BLaER1 (cell line): ENCODE measurements around the gene PRUNE2.

Experiments
- H3K27ac ChIP-seq: shearing (Covaris generic); formaldehyde crosslinking; 2 replicates; pipeline ENCODE4 v1.8.1; 2022
- H3K27me3 ChIP-seq: shearing (Covaris generic); formaldehyde crosslinking; 2 replicates; pipeline ENCODE4 v1.8.1; 2022
- H3K36me3 ChIP-seq: shearing (Covaris generic); formaldehyde crosslinking; 2 replicates; pipeline ENCODE4 v1.8.1; 2022
- H3K4me1 ChIP-seq: shearing (Covaris generic); formaldehyde crosslinking; 2 replicates; pipeline ENCODE4 v1.8.1; 2022
- H3K4me2 ChIP-seq: shearing (Covaris generic); formaldehyde crosslinking; 2 replicates; pipeline ENCODE4 v1.8.1; 2022
- H3K4me3 ChIP-seq: shearing (Covaris generic); formaldehyde crosslinking; 2 replicates; pipeline ENCODE4 v1.8.1; 2022
- H3K9ac ChIP-seq: shearing (Covaris generic); formaldehyde crosslinking; 2 replicates; pipeline ENCODE4 v1.8.1; 2022
- H3K9me3 ChIP-seq: shearing (Covaris generic); formaldehyde crosslinking; 2 replicates; pipeline ENCODE4 v1.8.1; 2022
- H4K20me1 ChIP-seq: shearing (Covaris generic); formaldehyde crosslinking; 2 replicates; pipeline ENCODE4 v1.8.1; 2022
- Cebpa-rat ChIP-seq: shearing (Covaris generic); IDR thresholded peaks from 2 replicates; pipeline ENCODE4 v1.8.1; 2022

The PRUNE2 gene

DNA sequence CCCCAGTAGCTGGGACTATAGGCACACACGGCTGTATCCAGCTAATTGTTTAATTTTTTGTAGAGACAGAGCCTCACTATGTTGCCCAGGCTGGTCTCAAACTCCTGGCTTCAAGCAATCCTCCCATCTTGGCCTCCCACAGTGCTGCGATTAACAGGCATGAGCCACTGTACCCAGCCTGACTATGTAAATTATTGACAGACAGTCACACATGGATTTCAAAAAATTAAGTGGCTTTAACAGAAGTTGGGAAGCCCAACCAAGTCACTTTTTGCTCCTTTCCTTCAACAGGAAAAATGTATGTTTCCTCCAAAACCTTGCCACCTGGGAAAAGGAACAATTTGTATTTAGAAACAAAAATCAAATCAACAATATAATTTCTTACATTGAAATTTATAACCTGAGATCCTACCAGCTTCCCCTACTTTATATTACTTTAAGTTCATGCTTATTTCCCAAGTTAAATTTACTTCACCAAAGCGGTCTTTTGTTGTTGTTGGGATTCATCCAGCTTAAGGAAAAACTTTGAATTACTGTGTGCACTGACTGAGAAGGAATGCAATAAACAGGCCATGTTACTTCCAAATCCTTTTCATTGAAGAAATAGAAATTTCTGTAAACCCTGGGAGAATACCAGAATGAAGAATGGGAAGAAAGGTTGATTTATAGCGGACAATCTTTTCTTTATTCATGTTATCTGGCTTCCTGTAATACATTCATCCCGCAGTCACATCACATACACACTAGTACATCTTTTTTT, 133.0 kb downstream of the PRUNE2 start:
- no peaks in the 10 kb centered on the region for H3K9me3 ChIP-seq
- no peak overlapping the region for H3K27ac ChIP-seq
- no peaks in the 10 kb centered on the region for H3K36me3 ChIP-seq
- H3K9ac ChIP-seq: no peak overlapping the region
- no peak for TF ChIP-seq Cebpa-rat
- no peaks in the 10 kb centered on the region for H3K4me1 ChIP-seq
- H4K20me1 ChIP-seq: no peaks in the 10 kb centered on the region
- H3K4me2 ChIP-seq: no peak overlapping the region
- no peak overlapping the region for H3K4me3 ChIP-seq
- no peaks in the 10 kb centered on the region for H3K27me3 ChIP-seq

DNA sequence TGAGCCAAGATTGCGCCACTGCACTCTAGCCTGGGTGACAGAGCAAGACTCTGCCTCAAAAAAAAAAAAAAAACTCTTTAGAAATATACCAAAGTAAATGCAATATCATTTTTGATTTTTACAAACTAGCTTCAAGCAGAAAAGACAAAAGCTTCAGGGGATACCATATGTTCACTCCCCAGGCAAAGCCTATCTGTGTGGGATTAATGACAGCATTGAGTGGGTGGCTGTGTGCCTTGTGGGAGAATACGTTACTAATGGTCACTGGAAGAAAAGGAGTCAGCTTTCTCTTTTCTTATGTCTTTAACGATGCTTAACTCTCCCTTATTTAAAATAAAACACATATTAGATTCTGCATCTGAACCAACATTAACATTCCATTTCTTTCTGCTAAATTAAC, 139.8 kb downstream of the PRUNE2 start:
- Histone ChIP-seq H3K9me3 (no peaks in the 10 kb centered on the region), H3K4me2 (no peak overlapping the region), H3K9ac (no peak overlapping the region), H3K27me3 (no peaks in the 10 kb centered on the region), H3K27ac (no peak overlapping the region), H3K36me3 (no peaks in the 10 kb centered on the region), H3K4me3 (no peak overlapping the region), H4K20me1 (no peaks in the 10 kb centered on the region), H3K4me1 (no peaks in the 10 kb centered on the region)
- TF ChIP-seq Cebpa-rat: no peak

- Histone ChIP-seq H3K36me3 (no peaks in the 10 kb centered on the region), H3K27ac (no peak within 1 kb of the TSS), H3K9me3 (no peaks in the 10 kb centered on the region), H4K20me1 (no peaks in the 10 kb centered on the region), H3K4me1 (peaks cover 14% of the 10 kb centered on the region), H3K4me3 (no peak within 1 kb of the TSS), H3K9ac (no peak within 1 kb of the TSS), H3K27me3 (no peaks in the 10 kb centered on the region), H3K4me2 (no peak within 1 kb of the TSS)
- TF ChIP-seq Cebpa-rat: no peak
These were observed 141.8 kb downstream of the PRUNE2 start, which contains the start of gene PCA3 for GRCh38 chr9:76764138-76764537. TSS of gene PCA3 (plus strand) at chr9:76764438.

DNA sequence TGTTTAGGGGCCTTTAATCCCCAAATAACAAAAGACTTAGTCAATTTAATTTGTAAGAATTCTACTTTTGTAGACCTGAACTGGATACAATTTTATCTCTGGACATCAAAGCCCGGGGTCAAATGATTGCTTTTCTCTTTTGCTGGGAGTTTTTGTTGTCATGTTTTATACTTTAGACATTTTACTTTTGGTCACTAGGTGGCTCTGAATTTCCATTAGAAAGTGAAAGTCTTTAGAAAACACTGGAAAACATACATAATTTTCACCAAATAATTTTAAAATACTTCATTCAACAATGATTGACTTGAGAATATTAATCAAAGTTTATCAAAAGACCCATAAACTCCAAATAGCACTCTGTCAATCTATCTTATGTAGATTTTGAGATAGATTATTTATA, 144.5 kb downstream of the PRUNE2 start:
- H4K20me1 ChIP-seq: no peaks in the 10 kb centered on the region
- peaks cover 25% of the 10 kb centered on the region for H3K4me1 ChIP-seq
- no peaks in the 10 kb centered on the region for H3K36me3 ChIP-seq
- no peak overlapping the region for H3K27ac ChIP-seq
- no peak overlapping the region for H3K9ac ChIP-seq
- H3K4me2 ChIP-seq: no peak overlapping the region
- H3K27me3 ChIP-seq: no peaks in the 10 kb centered on the region
- no peak for TF ChIP-seq Cebpa-rat
- no peaks in the 10 kb centered on the region for H3K9me3 ChIP-seq
- no peak overlapping the region for H3K4me3 ChIP-seq

DNA sequence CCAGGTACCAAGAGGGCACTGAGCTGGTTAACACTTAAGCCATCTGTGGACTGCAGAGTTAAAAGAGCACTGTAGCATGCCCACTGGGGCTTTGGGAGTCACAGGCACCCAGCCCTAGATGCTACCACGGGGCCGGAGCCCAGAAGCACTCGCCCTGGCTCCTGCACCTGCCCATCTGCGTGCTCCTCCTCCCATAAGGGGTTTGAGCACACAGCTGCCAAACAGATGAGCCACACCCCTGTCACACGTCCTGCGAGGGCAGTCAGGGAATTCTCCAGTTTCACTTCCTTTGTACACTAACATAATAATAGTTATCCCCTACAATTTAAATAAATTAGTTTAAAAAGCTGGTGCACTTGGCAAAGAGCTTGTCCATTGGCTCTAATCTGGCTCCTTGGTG, 146.2 kb downstream of the PRUNE2 start:
- Histone ChIP-seq H3K4me3 (no peak overlapping the region), H4K20me1 (no peaks in the 10 kb centered on the region), H3K27ac (0 out of 2 replicates have a peak overlapping the region, but pooled peaks have one; percentile 24), H3K9ac (no peak overlapping the region), H3K36me3 (no peaks in the 10 kb centered on the region), H3K4me2 (peak overlapping the region; percentile 71), H3K9me3 (no peaks in the 10 kb centered on the region), H3K27me3 (no peaks in the 10 kb centered on the region), H3K4me1 (peaks cover 42% of the 10 kb centered on the region)
- TF ChIP-seq Cebpa-rat: no peak

- Histone ChIP-seq H3K4me2 (peak overlapping the region; percentile 71; the same call in 1 of the 2 replicates), H3K4me3 (no peak overlapping the region), H3K9me3 (no peaks in the 10 kb centered on the region), H3K36me3 (no peaks in the 10 kb centered on the region), H3K9ac (no peak overlapping the region; the same call in 1 of the 2 replicates), H3K27ac (no peak overlapping the region), H3K4me1 (peaks cover 42% of the 10 kb centered on the region), H3K27me3 (no peaks in the 10 kb centered on the region), H4K20me1 (no peaks in the 10 kb centered on the region)
- TF ChIP-seq Cebpa-rat: no peak
These were observed 147.4 kb downstream of the PRUNE2 start for GRCh38 chr9:76758476-76758875.

DNA sequence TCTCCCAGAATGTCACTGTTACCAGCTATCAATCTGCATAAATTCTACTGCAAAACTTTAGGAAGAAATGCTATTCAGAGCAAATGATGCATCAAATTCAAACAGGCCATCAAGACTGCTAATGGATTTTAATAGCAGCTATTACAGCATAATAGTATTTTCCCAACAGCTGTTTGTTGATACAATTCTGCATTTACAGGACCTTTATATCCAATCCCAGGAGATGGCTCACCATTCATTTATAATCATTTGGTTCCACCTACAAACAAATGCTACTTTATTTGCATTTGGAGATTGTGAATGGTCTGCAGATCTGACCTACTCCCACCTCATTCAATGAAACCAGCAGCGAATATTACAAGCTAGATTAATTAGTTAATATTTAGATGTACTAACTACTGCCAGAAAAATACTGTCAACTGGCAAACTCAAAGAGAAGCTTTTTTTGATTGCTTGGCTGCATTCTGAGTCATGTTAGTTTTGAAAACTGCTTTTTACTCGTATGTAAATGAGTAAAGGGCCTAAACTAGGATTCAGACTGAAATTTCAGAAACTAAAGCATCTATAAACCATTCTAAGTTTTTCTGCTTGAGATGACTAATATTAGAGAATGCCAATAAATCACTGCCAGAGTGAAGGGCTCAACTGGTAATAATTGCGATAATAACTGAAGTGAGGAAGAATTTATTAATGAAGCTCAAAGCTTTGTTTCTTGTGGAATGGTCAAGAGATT, 148.8 kb downstream of the PRUNE2 start:
- no peaks in the 10 kb centered on the region for H4K20me1 ChIP-seq
- no peak for TF ChIP-seq Cebpa-rat
- peaks cover 42% of the 10 kb centered on the region for H3K4me1 ChIP-seq
- H3K27ac ChIP-seq: no peak overlapping the region
- H3K4me3 ChIP-seq: no peak overlapping the region
- no peak overlapping the region for H3K4me2 ChIP-seq
- H3K36me3 ChIP-seq: no peaks in the 10 kb centered on the region
- no peak overlapping the region for H3K9ac ChIP-seq
- no peaks in the 10 kb centered on the region for H3K9me3 ChIP-seq
- H3K27me3 ChIP-seq: no peaks in the 10 kb centered on the region

- Histone ChIP-seq H3K27ac (no peak overlapping the region), H3K4me3 (no peak overlapping the region), H4K20me1 (no peaks in the 10 kb centered on the region), H3K4me1 (peaks cover 45% of the 10 kb centered on the region), H3K4me2 (peak overlapping the region; percentile 36; the same call in 1 of the 2 replicates), H3K9me3 (no peaks in the 10 kb centered on the region), H3K36me3 (no peaks in the 10 kb centered on the region), H3K27me3 (no peaks in the 10 kb centered on the region), H3K9ac (no peak overlapping the region)
- TF ChIP-seq Cebpa-rat: no peak
These were observed 149.7 kb downstream of the PRUNE2 start for GRCh38 chr9:76756268-76756640.

GRCh38 chr9:76751001-76751400, 154.9 kb downstream of the PRUNE2 start:
- Histone ChIP-seq H4K20me1 (no peaks in the 10 kb centered on the region), H3K4me2 (peak overlapping the region; percentile 51), H3K9ac (no peak overlapping the region), H3K27ac (no peak overlapping the region), H3K4me1 (peaks cover 27% of the 10 kb centered on the region), H3K9me3 (peaks cover 2% of the 10 kb centered on the region), H3K4me3 (no peak overlapping the region), H3K36me3 (no peaks in the 10 kb centered on the region), H3K27me3 (no peaks in the 10 kb centered on the region)
- TF ChIP-seq Cebpa-rat: no peak

- Histone ChIP-seq H3K9me3 (peaks cover 22% of the 10 kb centered on the region), H3K4me3 (no peak overlapping the region), H3K36me3 (no peaks in the 10 kb centered on the region), H4K20me1 (no peaks in the 10 kb centered on the region), H3K27me3 (no peaks in the 10 kb centered on the region), H3K9ac (no peak overlapping the region), H3K4me2 (no peak overlapping the region), H3K27ac (no peak overlapping the region), H3K4me1 (no peaks in the 10 kb centered on the region)
- no peak for TF ChIP-seq Cebpa-rat
These were observed 161.6 kb downstream of the PRUNE2 start for GRCh38 chr9:76744336-76744735.
